ENCODE measurements around the gene SETMAR. TPM values are rescaled to one million over a fixed set of nuclear protein-coding genes. Genes with fewer than 3 reads are reported as not detected.

Gene SETMAR
- polyA plus RNA-seq, 4 donors, result 31.7 to 32.4 (median 31.9) TPM

GRCh38 chr3:4343258-4343657 lies 40.1 kb downstream of the SETMAR start:
- DNase-seq (ENCODE audit: low read depth in 4 of 4, low spot score in 2 of 4), result no peak

GRCh38 chr3:4350789-4351163 lies 47.6 kb downstream of the SETMAR start:
- DNase-seq (ENCODE audit: low read depth in 4 of 4, low spot score in 2 of 4), result peak in 2 of 4 donors; percentile 37 to 66

- no peak for DNase-seq (ENCODE audit: low read depth in 4 of 4, low spot score in 2 of 4)
Observed at GRCh38 chr3:4351164-4351855, 48.1 kb downstream of the SETMAR start.

GRCh38 chr3:4351872-4352271 lies 48.7 kb downstream of the SETMAR start:
- DNase-seq (ENCODE audit: low read depth in 4 of 4, low spot score in 2 of 4), result no peak

GRCh38 chr3:4355401-4356219 lies 52.4 kb downstream of the SETMAR start:
- peak in 3 of 4 donors; percentile 54 to 79 (median 68) for DNase-seq (ENCODE audit: low read depth in 4 of 4, low spot score in 2 of 4)

GRCh38 chr3:4356220-4356540 lies 53.0 kb downstream of the SETMAR start:
- no peak for DNase-seq (ENCODE audit: low read depth in 4 of 4, low spot score in 2 of 4)

- no peak for DNase-seq (ENCODE audit: low read depth in 4 of 4, low spot score in 2 of 4)
Observed at GRCh38 chr3:4356546-4357410, 53.6 kb downstream of the SETMAR start.

GRCh38 chr3:4358273-4358672 lies 55.1 kb downstream of the SETMAR start:
- DNase-seq (ENCODE audit: low read depth in 4 of 4, low spot score in 2 of 4), result no peak

- DNase-seq (ENCODE audit: low read depth in 4 of 4, low spot score in 2 of 4), result no peak
Observed at GRCh38 chr3:4359805-4360502, 56.8 kb downstream of the SETMAR start.

GRCh38 chr3:4360817-4361216 lies 57.6 kb downstream of the SETMAR start:
- DNase-seq (ENCODE audit: low read depth in 4 of 4, low spot score in 2 of 4), result no peak

GRCh38 chr3:4362523-4362922 lies 59.4 kb downstream of the SETMAR start:
- no peak for DNase-seq (ENCODE audit: low read depth in 4 of 4, low spot score in 2 of 4)

Other genes with a start within 250 kb of the SETMAR start
- gene SUMF1, start 163.9 kb downstream of the SETMAR start, polyA plus RNA-seq (ENCODE audit: insufficient read length in 4 of 4), result 10 to 100 TPM; 40.2 to 53.5 (median 49.4) TPM
- 10 to 100 TPM; 43.9 to 60.1 (median 53.5) TPM for gene ITPR1, start 190.0 kb downstream of the SETMAR start, polyA plus RNA-seq (ENCODE audit: insufficient read length in 4 of 4)